Motor neuron (in vitro differentiated cells): ENCODE results near the gene TOMM40L. TPM values are rescaled to one million over a fixed set of nuclear protein-coding genes. Genes with fewer than 3 reads are reported as not detected.
"Not testable (repeated sequence)": the region's sequence is repeated elsewhere in the genome, so short reads cannot be mapped to it uniquely, and the experiment has no call there.

Experiments used
- ATAC-seq, 8 experiments: fragments of 200-7000 bp; cut with Tn5 transposase; replicated peaks in 6 of 8; 2 replicates each; pipeline ENCODE4 v1.8.0; 2021; ENCODE audit warnings: mild to moderate bottlenecking in 8 of 8, moderate library complexity in 8 of 8
- H3K27ac ChIP-seq, 2 donors: fragments of 250-450 bp; sonication (Bioruptor Pico); 2 replicates each; pipeline ENCODE4 v1.9.0; 2021; ENCODE audit warnings: antibody characterized with exemption in 2 of 2, mild to moderate bottlenecking in 2 of 2, moderate library complexity in 1 of 2
- H3K4me1 ChIP-seq, 2 donors: fragments of 250-450 bp; sonication (Bioruptor Pico); replicated peaks in 1 of 2; 2 replicates each; pipeline ENCODE4 v1.6.1; 2021; ENCODE audit warnings: antibody characterized with exemption in 2 of 2, mild to moderate bottlenecking in 2 of 2, moderate library complexity in 1 of 2
- H3K4me3 ChIP-seq, 5 donors: fragments of 250-450 bp; sonication (Bioruptor Pico); 2 replicates each; pipeline ENCODE4 v1.9.0; 2021; ENCODE audit warnings: antibody characterized with exemption in 5 of 5, mild to moderate bottlenecking in 5 of 5, moderate library complexity in 4 of 5
- WGBS, 10 experiments: fragments of 450-650 bp; shearing (Covaris generic); methylation state at CpG; one replicate each; pipeline ENCODE4 v1.0.0; 2022; 5-methylcytosine and 5-hydroxymethylcytosine counted together
- in situ Hi-C, 9 experiments: fragments of 400-800 bp; cut with MboI; loops; one replicate each; pipeline ENCODE4 v1.15.0; 2021; ENCODE audit warnings: low sequenced_read_pairs in 9 of 9, low pct_unique_long_range_greater_than_20kb in 2 of 9; ENCODE audit not compliant: unreplicated experiment in 9 of 9
- total RNA-seq, 8 experiments: library from RNA; unstranded; fragments of 300-600 nt; gene quantifications; 2 replicates each; pipeline versions ENCODE4 v1.2.3 to v1.2.4, GENCODE V29; 2022

The TOMM40L gene
- total RNA-seq, 8 experiments from 2014 or later = 5.1 to 24.3 (median 17.3) TPM

GRCh38 chr1:161227196-161227871, 1.5 kb downstream of the TOMM40L start:
- peak in 4 of 8 experiments; percentile 19 to 53 (median 41) for ATAC-seq
- H3K4me3 ChIP-seq = peak overlapping the region in 4 of 5 donors; percentile 61 to 95 (median 74)
- in situ Hi-C loops = loop anchor here in 3 of 9 experiments (10.0 to 25.0 kb wide), 3 partner anchors 147 to 160 kb away; no protein-coding TSS in a partner anchor
- no peak overlapping the region for H3K27ac ChIP-seq
- peaks cover 10 to 15% of the 10 kb centered on the region in 2 donors for H3K4me1 ChIP-seq
- WGBS, 10 experiments = 0 to 61% (median 39%) methylated on average over 1 to 9 of the region's 11 CpGs; no CpG with 5 or more reads in 2 of the 10 experiments

- in situ Hi-C loops = loop anchor here in 3 of 9 experiments (10.0 to 25.0 kb wide), 3 partner anchors 147 to 159 kb away; no protein-coding TSS in a partner anchor
- Histone ChIP-seq H3K4me3 (no peak overlapping the region), H3K27ac (no peak overlapping the region), H3K4me1 (peaks cover 10 to 15% of the 10 kb centered on the region in 2 donors)
- 83 to 100% (median 100%) methylated on average over 1 to 7 of the region's 7 CpGs; no CpG with 5 or more reads in 4 of the 10 experiments for WGBS, 10 experiments
- ATAC-seq = no peak
Measured at GRCh38 chr1:161228032-161228431, 2.2 kb downstream of the TOMM40L start.

- 0 to 82% (median 63%) methylated on average over 1 to 3 of the region's 3 CpGs; no CpG with 5 or more reads in 4 of the 10 experiments for WGBS, 10 experiments
- in situ Hi-C loops = loop anchor here in 4 of 9 experiments (10.0 to 25.0 kb wide), 4 partner anchors 55 to 157 kb away; no protein-coding TSS in a partner anchor
- ATAC-seq = no peak
- Histone ChIP-seq H3K27ac (no peak overlapping the region), H3K4me1 (peaks cover 10 to 15% of the 10 kb centered on the region in 2 donors), H3K4me3 (no peak overlapping the region)
Measured at GRCh38 chr1:161229896-161230295, 4.0 kb downstream of the TOMM40L start.

- Histone ChIP-seq H3K27ac (no peak overlapping the region), H3K4me1 (peaks cover 7 to 11% of the 10 kb centered on the region in 2 donors), H3K4me3 (no peak overlapping the region)
- ATAC-seq = no peak
- in situ Hi-C loops = loop anchor here in 2 of 9 experiments (10.0 to 25.0 kb wide), 2 partner anchors 54 to 157 kb away; no protein-coding TSS in a partner anchor
- 92 to 100% (median 100%) methylated on average over 1 to 6 of the region's 7 CpGs; no CpG with 5 or more reads in 5 of the 10 experiments for WGBS, 10 experiments
Measured at GRCh38 chr1:161230762-161231161, 4.9 kb downstream of the TOMM40L start.

GRCh38 chr1:161233102-161233501, 7.2 kb downstream of the TOMM40L start:
- in situ Hi-C loops = loop anchor here in 2 of 9 experiments (10.0 to 25.0 kb wide), 2 partner anchors 52 to 154 kb away; no protein-coding TSS in a partner anchor
- Histone ChIP-seq H3K4me3 (no peak overlapping the region), H3K4me1 (no peaks in the 10 kb centered on the region), H3K27ac (no peak overlapping the region)
- 60 to 91% (median 82%) methylated on average over 1 to 8 of the region's 9 CpGs; no CpG with 5 or more reads in 4 of the 10 experiments for WGBS, 10 experiments
- no peak for ATAC-seq

- Histone ChIP-seq H3K4me3 (no peak overlapping the region), H3K27ac (no peak overlapping the region), H3K4me1 (no peaks in the 10 kb centered on the region)
- 49 to 100% (median 89%) methylated on average over 1 to 5 of the region's 5 CpGs for WGBS, 10 experiments
- peak in 1 of 8 experiments; percentile 22 for ATAC-seq
- in situ Hi-C loops = loop anchor here in 2 of 9 experiments (10.0 to 25.0 kb wide), 2 partner anchors 49 to 151 kb away; no protein-coding TSS in a partner anchor
Measured at GRCh38 chr1:161235957-161236775, 10.3 kb downstream of the TOMM40L start.

- ATAC-seq = peak in 2 of 8 experiments; percentile 83 to 90
- WGBS, 10 experiments = 7 to 69% (median 60%) methylated on average over 2 to 4 of the region's 4 CpGs; no CpG with 5 or more reads in 3 of the 10 experiments
- in situ Hi-C loops = loop anchor here in 2 of 9 experiments (10.0 to 25.0 kb wide), 2 partner anchors 47 to 149 kb away; no protein-coding TSS in a partner anchor
Measured at GRCh38 chr1:161238039-161238473, 12.2 kb downstream of the TOMM40L start, which contains the start of gene NR1I3. TSS of gene NR1I3 (minus strand) at chr1:161238203. CDS start at chr1:161236565, 1,638 bp downstream.

GRCh38 chr1:161241682-161242081, 15.8 kb downstream of the TOMM40L start:
- WGBS, 10 experiments = 50 to 100% (median 74%) methylated on average over 1 to 3 of the region's 3 CpGs; no CpG with 5 or more reads in 3 of the 10 experiments
- Histone ChIP-seq H3K4me3 (no peak overlapping the region), H3K27ac (no peak overlapping the region), H3K4me1 (no peaks in the 10 kb centered on the region)
- no peak for ATAC-seq
- in situ Hi-C loops = loop anchor here in 1 of 9 experiments (25.0 kb wide), 1 partner anchor 146 kb away; no protein-coding TSS in a partner anchor

More at GRCh38 chr1:161238039-161238473, 12.2 kb downstream of the TOMM40L start, which contains the start of gene NR1I3:
- Histone ChIP-seq H3K4me3 (no peak within 1 kb of the TSS), H3K27ac (no peak within 1 kb of the TSS), H3K4me1 (no peaks in the 10 kb centered on the region)

- in situ Hi-C loops = loop anchor here in 1 of 9 experiments (25.0 kb wide), 1 partner anchor 145 kb away; no protein-coding TSS in a partner anchor
- Histone ChIP-seq H3K27ac (no peak overlapping the region), H3K4me1 (no peaks in the 10 kb centered on the region), H3K4me3 (no peak overlapping the region)
- ATAC-seq = no peak
- 30 to 100% (median 86%) methylated on average over 1 to 2 of the region's 2 CpGs; no CpG with 5 or more reads in 1 of the 10 experiments for WGBS, 10 experiments
Measured at GRCh38 chr1:161242313-161242712, 16.5 kb downstream of the TOMM40L start.

GRCh38 chr1:161244888-161245287, 19.0 kb downstream of the TOMM40L start:
- 17 to 85% (median 78%) methylated on average over 1 to 4 of the region's 4 CpGs; no CpG with 5 or more reads in 1 of the 10 experiments for WGBS, 10 experiments
- in situ Hi-C loops = loop anchor here in 1 of 9 experiments (25.0 kb wide), 1 partner anchor 142 kb away; no protein-coding TSS in a partner anchor

GRCh38 chr1:161250100-161250499, 24.2 kb downstream of the TOMM40L start:
- H3K4me1 ChIP-seq, H3K27ac ChIP-seq, in situ Hi-C loops, H3K4me3 ChIP-seq, ATAC-seq: not testable (repeated sequence)
- WGBS, 10 experiments = 43 to 93% (median 84%) methylated on average over 3 to 5 of the region's 5 CpGs; no CpG with 5 or more reads in 3 of the 10 experiments

More at GRCh38 chr1:161244888-161245287, 19.0 kb downstream of the TOMM40L start:
- no peaks in the 10 kb centered on the region for H3K4me1 ChIP-seq
- no peak for ATAC-seq
- no peak overlapping the region for H3K27ac ChIP-seq
- H3K4me3 ChIP-seq = no peak overlapping the region

GRCh38 chr1:161250829-161251228, 25.0 kb downstream of the TOMM40L start:
- Histone ChIP-seq H3K27ac (no peak overlapping the region), H3K4me3 (no peak overlapping the region), H3K4me1 (no peaks in the 10 kb centered on the region)
- 42 to 66% (median 59%) methylated on average over 1 to 6 of the region's 7 CpGs; no CpG with 5 or more reads in 2 of the 10 experiments for WGBS, 10 experiments
- in situ Hi-C loops = no loop called here
- no peak for ATAC-seq
